NCI-H774 (cell line): ENCODE data around the gene TAPBPL.
"Not testable (repeated sequence)": the region's sequence is repeated elsewhere in the genome, so short reads cannot be mapped to it uniquely, and the experiment has no call there.

ENCODE experiments used
- DNase-seq: peaks from one replicate; lab custom pipeline; 2025; lab: John Stamatoyannopoulos, UW

TAPBPL gene

GRCh38 chr12:6463858-6464257 is 12.0 kb downstream of the TAPBPL start:
- DNase-seq: no peak

GRCh38 chr12:6464531-6464930 is 12.7 kb downstream of the TAPBPL start:
- no peak for DNase-seq

GRCh38 chr12:6465467-6466183 is 13.8 kb downstream of the TAPBPL start:
- DNase-seq: peak; percentile 46

- no peak for DNase-seq
Measured at GRCh38 chr12:6466184-6466573, 14.3 kb downstream of the TAPBPL start.

GRCh38 chr12:6466751-6467150 is 14.9 kb downstream of the TAPBPL start:
- not testable (repeated sequence) for DNase-seq

- DNase-seq: not testable (repeated sequence)
Measured at GRCh38 chr12:6467571-6468282, 15.9 kb downstream of the TAPBPL start.

GRCh38 chr12:6468283-6468575 is 16.4 kb downstream of the TAPBPL start:
- DNase-seq: no peak

- no peak for DNase-seq
Measured at GRCh38 chr12:6469092-6469491, 17.2 kb downstream of the TAPBPL start.

- no peak for DNase-seq
Measured at GRCh38 chr12:6469609-6470374, 17.9 kb downstream of the TAPBPL start.

GRCh38 chr12:6470375-6471163 is 18.7 kb downstream of the TAPBPL start, which contains the start of gene VAMP1:
Gene VAMP1, minus strand, starts transcription at chr12:6470677. Its CDS starts 146 bp downstream, at chr12:6470531.
- peak; percentile 99 for DNase-seq

- DNase-seq: no peak
Measured at GRCh38 chr12:6471989-6472360, 20.1 kb downstream of the TAPBPL start.

- no peak for DNase-seq
Measured at GRCh38 chr12:6472491-6472890, 20.6 kb downstream of the TAPBPL start.

- DNase-seq: not testable (repeated sequence)
Measured at GRCh38 chr12:6475233-6475975, 23.6 kb downstream of the TAPBPL start.

GRCh38 chr12:6476489-6476888 is 24.6 kb downstream of the TAPBPL start:
- DNase-seq: no peak

GRCh38 chr12:6477601-6478377 is 25.9 kb downstream of the TAPBPL start:
- DNase-seq: not testable (repeated sequence)

GRCh38 chr12:6478416-6478815 is 26.6 kb downstream of the TAPBPL start:
- DNase-seq: no peak

GRCh38 chr12:6488240-6488639 is 36.4 kb downstream of the TAPBPL start:
- no peak for DNase-seq

- no peak for DNase-seq
Measured at GRCh38 chr12:6489449-6489848, 37.6 kb downstream of the TAPBPL start.

- not testable (repeated sequence) for DNase-seq
Measured at GRCh38 chr12:6490673-6491072, 38.8 kb downstream of the TAPBPL start.

GRCh38 chr12:6492838-6493496 is 41.1 kb downstream of the TAPBPL start, which contains the start of gene MRPL51:
Gene MRPL51, minus strand, starts transcription at chr12:6493262. Its CDS starts 126 bp downstream, at chr12:6493136.
- DNase-seq: peak; percentile 97
